Thoracic aorta (tissue), 2 donors: ENCODE data around the gene TLE1. TPM values are rescaled to one million over a fixed set of nuclear protein-coding genes. Genes with fewer than 3 reads are reported as not detected.

Experiments used
- ATAC-seq: fragments of 150-250 bp; one replicate; pipeline ENCODE4 v1.8.0; 2017; ENCODE audit warnings: low read depth; ENCODE audit not compliant: insufficient number of reproducible peaks, low FRiP score
- DNase-seq: peaks from one replicate; pipeline ENCODE4 v3.0.0-alpha.2; 2020; ENCODE audit warnings: low spot score
- H3K27ac ChIP-seq, 2 donors: fragments of 200-600 bp; sonication (generic); 1 replicate in 1 of 2; 2 replicates in 1 of 2; pipeline ENCODE4 v1.5.1; 2016; ENCODE audit warnings: mild to moderate bottlenecking in 2 of 2, moderate library complexity in 2 of 2
- H3K27me3 ChIP-seq: fragments of 200-600 bp; sonication (generic); replicated peaks from 2 replicates; pipeline ENCODE4 v1.6.0; 2016; ENCODE audit warnings: mild to moderate bottlenecking; ENCODE audit not compliant: insufficient read depth
- H3K36me3 ChIP-seq: fragments of 200-600 bp; sonication (generic); one replicate; pipeline ENCODE4 v1.5.1; 2016
- H3K4me1 ChIP-seq, 2 donors: fragments of 200-600 bp; sonication (generic); 1 replicate in 1 of 2; 2 replicates in 1 of 2; pipeline versions ENCODE4 v1.5.1 to v1.6.0; 2016; ENCODE audit warnings: low read depth in 2 of 2, mild to moderate bottlenecking in 1 of 2; ENCODE audit not compliant: control insufficient read depth in 1 of 2
- H3K4me3 ChIP-seq: fragments of 200-600 bp; sonication (generic); 2 replicates; pipeline ENCODE4 v1.5.1; 2016; ENCODE audit warnings: mild to moderate bottlenecking
- H3K9me3 ChIP-seq: fragments of 200-600 bp; sonication (generic); 2 replicates; pipeline ENCODE4 v1.5.1; 2016
- CTCF ChIP-seq: fragments of 200-600 bp; sonication (generic); IDR thresholded peaks from one replicate; pipeline ENCODE4 v1.5.1; 2019; ENCODE audit warnings: antibody characterized with exemption
- total RNA-seq, 2 donors: library from RNA; depleted of rRNA; stranded (reverse); fragments of >200 nt; gene quantifications; one replicate each; pipeline versions ENCODE4 v1.1.0 to v1.2.3, GENCODE V29; 2016

TLE1 gene
- total RNA-seq, 2 donors from 2014 or later: 69.7 to 74.1 TPM

- no peak for TF ChIP-seq CTCF
- H3K4me1 ChIP-seq: peaks cover 12 to 49% of the 10 kb centered on the region in 2 donors
- ATAC-seq: no peak
These were observed 16.0 kb downstream of the TLE1 start for GRCh38 chr9:81673310-81673709.

GRCh38 chr9:81671880-81672280, 17.5 kb downstream of the TLE1 start:
- Histone ChIP-seq H3K27me3 (no peaks in the 10 kb centered on the region), H3K27ac (no peak overlapping the region), H3K4me1 (peaks cover 12 to 46% of the 10 kb centered on the region in 2 donors), H3K36me3 (no peaks in the 10 kb centered on the region), H3K9me3 (no peaks in the 10 kb centered on the region), H3K4me3 (no peak overlapping the region)
- no peak for TF ChIP-seq CTCF
- ATAC-seq (peak; percentile 91), DNase-seq (peak; percentile 57)

More at GRCh38 chr9:81673310-81673709, 16.0 kb downstream of the TLE1 start:
- no peaks in the 10 kb centered on the region for H3K27me3 ChIP-seq
- no peaks in the 10 kb centered on the region for H3K36me3 ChIP-seq
- H3K4me3 ChIP-seq: no peak overlapping the region
- no peaks in the 10 kb centered on the region for H3K9me3 ChIP-seq
- H3K27ac ChIP-seq: no peak overlapping the region
- DNase-seq: no peak

- ATAC-seq (no peak), DNase-seq (no peak)
- Histone ChIP-seq H3K9me3 (no peaks in the 10 kb centered on the region), H3K4me1 (peaks cover 19 to 50% of the 10 kb centered on the region in 2 donors), H3K27ac (no peak overlapping the region), H3K4me3 (no peak overlapping the region), H3K36me3 (no peaks in the 10 kb centered on the region), H3K27me3 (no peaks in the 10 kb centered on the region)
- no peak for TF ChIP-seq CTCF
These were observed 19.5 kb downstream of the TLE1 start for GRCh38 chr9:81669866-81670265.

GRCh38 chr9:81669041-81669651, 20.2 kb downstream of the TLE1 start:
- Histone ChIP-seq H3K4me3 (no peak overlapping the region), H3K4me1 (peaks cover 19 to 57% of the 10 kb centered on the region in 2 donors), H3K9me3 (no peaks in the 10 kb centered on the region), H3K27ac (no peak overlapping the region), H3K36me3 (no peaks in the 10 kb centered on the region), H3K27me3 (no peaks in the 10 kb centered on the region)
- TF ChIP-seq CTCF: no peak
- ATAC-seq (no peak), DNase-seq (no peak)

GRCh38 chr9:81666123-81666522, 23.2 kb downstream of the TLE1 start:
- H3K36me3 ChIP-seq: no peaks in the 10 kb centered on the region
- peaks cover 19 to 58% of the 10 kb centered on the region in 2 donors for H3K4me1 ChIP-seq
- no peak overlapping the region for H3K27ac ChIP-seq
- TF ChIP-seq CTCF: no peak
- no peaks in the 10 kb centered on the region for H3K27me3 ChIP-seq
- no peak overlapping the region for H3K4me3 ChIP-seq
- DNase-seq (no peak), ATAC-seq (no peak)
- no peaks in the 10 kb centered on the region for H3K9me3 ChIP-seq
